ENCODE measurements around the gene NEK4.

NEK4 gene

DNA sequence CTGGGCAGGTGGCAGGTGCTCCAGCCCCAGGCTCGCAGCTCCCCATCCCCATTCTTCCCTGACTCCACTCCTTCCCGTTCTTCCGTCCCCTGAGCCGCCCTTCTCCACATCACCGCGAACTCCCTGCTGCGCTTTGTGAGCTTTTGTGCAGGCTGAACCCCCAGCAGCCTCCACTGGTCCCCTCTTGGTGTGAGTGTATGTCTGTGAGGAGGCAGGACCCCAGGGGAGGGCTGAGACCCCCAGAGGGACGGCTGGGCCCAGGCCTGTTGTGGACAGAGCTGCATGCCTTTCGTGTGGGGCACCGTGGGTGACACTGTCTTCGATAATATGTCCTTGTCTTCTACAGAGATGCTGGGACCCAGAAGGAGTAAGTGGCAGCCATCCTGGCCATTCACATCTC, 16.5 kb upstream of the NEK4 start:
- TF ChIP-seq CEBPB (IDR thresholded peaks at IDR 0.05), result no peak
- TF ChIP-seq FOXM1 (IDR thresholded peaks at IDR 0.05; ENCODE audit: borderline replicate concordance, low read depth), result no peak
- no peak for TF ChIP-seq EP300 (IDR thresholded peaks at IDR 0.05; ENCODE audit: borderline replicate concordance)
- TF ChIP-seq, protein P1, sequence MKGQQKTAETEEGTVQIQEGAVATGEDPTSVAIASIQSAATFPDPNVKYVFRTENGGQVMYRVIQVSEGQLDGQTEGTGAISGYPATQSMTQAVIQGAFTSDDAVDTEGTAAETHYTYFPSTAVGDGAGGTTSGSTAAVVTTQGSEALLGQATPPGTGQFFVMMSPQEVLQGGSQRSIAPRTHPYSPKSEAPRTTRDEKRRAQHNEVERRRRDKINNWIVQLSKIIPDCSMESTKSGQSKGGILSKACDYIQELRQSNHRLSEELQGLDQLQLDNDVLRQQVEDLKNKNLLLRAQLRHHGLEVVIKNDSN (IDR thresholded peaks at IDR 0.05), result no peak
- TF ChIP-seq TAF1 (IDR thresholded peaks at IDR 0.05; ENCODE audit: low read depth), result no peak
- TF ChIP-seq ZBTB7A (IDR thresholded peaks at IDR 0.05; ENCODE audit: low read depth), result no peak
- TF ChIP-seq YY1 (IDR thresholded peaks at IDR 0.05; ENCODE audit: low read depth), result no peak
- no peak for TF ChIP-seq NFIC (IDR thresholded peaks at IDR 0.05)
- no peak for TF ChIP-seq TEAD4 (IDR thresholded peaks at IDR 0.05)
- TF ChIP-seq EGR1 (IDR thresholded peaks at IDR 0.05), result no peak
- TF ChIP-seq, protein P2, sequence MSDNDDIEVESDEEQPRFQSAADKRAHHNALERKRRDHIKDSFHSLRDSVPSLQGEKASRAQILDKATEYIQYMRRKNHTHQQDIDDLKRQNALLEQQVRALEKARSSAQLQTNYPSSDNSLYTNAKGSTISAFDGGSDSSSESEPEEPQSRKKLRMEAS (IDR thresholded peaks at IDR 0.05), result no peak
- TF ChIP-seq, protein P3, sequence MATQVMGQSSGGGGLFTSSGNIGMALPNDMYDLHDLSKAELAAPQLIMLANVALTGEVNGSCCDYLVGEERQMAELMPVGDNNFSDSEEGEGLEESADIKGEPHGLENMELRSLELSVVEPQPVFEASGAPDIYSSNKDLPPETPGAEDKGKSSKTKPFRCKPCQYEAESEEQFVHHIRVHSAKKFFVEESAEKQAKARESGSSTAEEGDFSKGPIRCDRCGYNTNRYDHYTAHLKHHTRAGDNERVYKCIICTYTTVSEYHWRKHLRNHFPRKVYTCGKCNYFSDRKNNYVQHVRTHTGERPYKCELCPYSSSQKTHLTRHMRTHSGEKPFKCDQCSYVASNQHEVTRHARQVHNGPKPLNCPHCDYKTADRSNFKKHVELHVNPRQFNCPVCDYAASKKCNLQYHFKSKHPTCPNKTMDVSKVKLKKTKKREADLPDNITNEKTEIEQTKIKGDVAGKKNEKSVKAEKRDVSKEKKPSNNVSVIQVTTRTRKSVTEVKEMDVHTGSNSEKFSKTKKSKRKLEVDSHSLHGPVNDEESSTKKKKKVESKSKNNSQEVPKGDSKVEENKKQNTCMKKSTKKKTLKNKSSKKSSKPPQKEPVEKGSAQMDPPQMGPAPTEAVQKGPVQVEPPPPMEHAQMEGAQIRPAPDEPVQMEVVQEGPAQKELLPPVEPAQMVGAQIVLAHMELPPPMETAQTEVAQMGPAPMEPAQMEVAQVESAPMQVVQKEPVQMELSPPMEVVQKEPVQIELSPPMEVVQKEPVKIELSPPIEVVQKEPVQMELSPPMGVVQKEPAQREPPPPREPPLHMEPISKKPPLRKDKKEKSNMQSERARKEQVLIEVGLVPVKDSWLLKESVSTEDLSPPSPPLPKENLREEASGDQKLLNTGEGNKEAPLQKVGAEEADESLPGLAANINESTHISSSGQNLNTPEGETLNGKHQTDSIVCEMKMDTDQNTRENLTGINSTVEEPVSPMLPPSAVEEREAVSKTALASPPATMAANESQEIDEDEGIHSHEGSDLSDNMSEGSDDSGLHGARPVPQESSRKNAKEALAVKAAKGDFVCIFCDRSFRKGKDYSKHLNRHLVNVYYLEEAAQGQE (IDR thresholded peaks at IDR 0.05; ENCODE audit: low read depth), result no peak
- no peak for TF ChIP-seq RAD21 (IDR thresholded peaks at IDR 0.05; ENCODE audit: low read depth)
- TF ChIP-seq TCF12 (IDR thresholded peaks at IDR 0.05; ENCODE audit: low read depth), result no peak
- no peak for TF ChIP-seq CREB1 (IDR thresholded peaks at IDR 0.05; ENCODE audit: low read depth)

DNA sequence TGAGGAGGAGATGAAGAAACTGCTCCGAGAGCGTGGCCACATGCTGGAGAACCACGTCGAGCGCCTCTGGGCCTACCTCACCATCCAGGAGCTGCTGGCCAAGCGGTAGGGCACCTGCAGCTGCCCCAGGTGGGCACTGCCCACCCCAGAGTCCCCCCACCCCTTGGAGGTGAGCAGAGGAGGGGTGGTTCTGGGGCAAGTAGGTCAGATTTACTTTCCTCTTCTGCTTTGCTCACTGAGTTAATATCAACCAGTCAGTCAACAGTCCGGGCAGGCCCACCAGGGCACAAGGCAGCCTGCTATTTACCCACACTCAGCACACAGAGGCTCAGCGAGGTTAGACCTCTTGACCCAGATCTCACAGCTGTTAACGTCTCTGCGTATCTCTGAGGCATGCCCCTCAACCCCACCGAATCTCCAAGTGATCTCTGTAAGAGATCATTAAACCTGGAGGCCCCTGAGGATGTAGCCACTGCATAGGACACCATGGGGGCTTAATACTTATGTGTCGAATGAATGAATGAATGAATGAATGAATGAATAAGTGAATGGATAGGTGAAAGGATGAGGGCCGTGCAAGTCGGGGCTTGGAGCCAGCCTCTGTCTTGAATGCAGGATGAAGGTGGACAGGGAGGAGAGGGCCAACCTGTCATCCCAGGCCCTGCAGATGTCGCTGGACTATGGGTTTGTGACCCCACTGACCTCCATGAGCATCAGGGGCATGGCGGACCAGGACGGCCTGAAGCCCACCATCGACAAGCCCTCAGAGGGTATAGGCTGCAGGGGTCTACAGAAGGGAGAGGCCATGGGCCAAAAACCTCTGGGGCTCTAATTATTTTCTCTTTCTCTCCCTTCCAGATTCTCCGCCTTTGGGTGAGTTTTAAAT, 15.8 kb upstream of the NEK4 start:
- TF ChIP-seq, protein P3 (IDR thresholded peaks at IDR 0.05; ENCODE audit: low read depth), result no peak
- TF ChIP-seq TEAD4 (IDR thresholded peaks at IDR 0.05), result no peak
- no peak for TF ChIP-seq TAF1 (IDR thresholded peaks at IDR 0.05; ENCODE audit: low read depth)
- TF ChIP-seq TCF12 (IDR thresholded peaks at IDR 0.05; ENCODE audit: low read depth), result no peak
- TF ChIP-seq RAD21 (IDR thresholded peaks at IDR 0.05; ENCODE audit: low read depth), result no peak
- no peak for TF ChIP-seq CEBPB (IDR thresholded peaks at IDR 0.05)
- TF ChIP-seq YY1 (IDR thresholded peaks at IDR 0.05; ENCODE audit: low read depth), result no peak
- TF ChIP-seq, protein P1 (IDR thresholded peaks at IDR 0.05), result no peak
- TF ChIP-seq EP300 (IDR thresholded peaks at IDR 0.05; ENCODE audit: borderline replicate concordance), result no peak
- TF ChIP-seq CREB1 (IDR thresholded peaks at IDR 0.05; ENCODE audit: low read depth), result no peak
- TF ChIP-seq ZBTB7A (IDR thresholded peaks at IDR 0.05; ENCODE audit: low read depth), result no peak

DNA sequence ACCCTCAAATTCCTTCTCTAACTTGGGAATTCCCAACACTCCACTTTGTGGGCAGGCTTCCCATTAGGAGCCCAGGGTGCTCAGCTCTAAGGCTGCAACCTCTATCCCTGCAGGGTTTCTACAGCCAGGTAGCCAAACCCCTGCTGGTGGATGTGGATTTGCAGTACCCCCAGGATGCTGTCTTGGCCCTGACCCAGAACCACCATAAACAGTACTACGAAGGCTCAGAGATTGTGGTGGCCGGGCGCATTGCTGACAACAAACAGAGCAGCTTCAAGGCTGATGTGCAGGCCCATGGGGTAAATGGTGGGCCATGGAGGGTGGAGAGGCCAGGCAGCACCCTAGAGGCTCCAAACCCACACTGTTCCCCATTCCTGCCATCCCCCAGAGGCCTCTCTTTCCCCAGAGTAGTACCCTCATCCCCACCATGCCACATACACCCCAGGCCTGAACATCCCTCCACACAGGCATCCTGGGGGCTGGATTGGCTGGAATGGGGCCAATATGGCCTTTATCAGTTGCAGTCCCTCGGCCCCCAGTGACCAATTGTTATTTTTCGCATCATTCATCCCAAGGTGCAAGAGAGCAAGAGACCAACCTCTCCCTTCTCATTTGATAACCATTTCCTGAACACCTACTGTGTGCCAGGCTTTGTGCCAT, 14.3 kb upstream of the NEK4 start:
- no peak for TF ChIP-seq TEAD4 (IDR thresholded peaks at IDR 0.05)
- TF ChIP-seq ZBTB7A (IDR thresholded peaks at IDR 0.05; ENCODE audit: low read depth), result no peak
- TF ChIP-seq EP300 (IDR thresholded peaks at IDR 0.05; ENCODE audit: borderline replicate concordance), result no peak
- TF ChIP-seq EGR1 (IDR thresholded peaks at IDR 0.05), result no peak
- TF ChIP-seq TCF12 (IDR thresholded peaks at IDR 0.05; ENCODE audit: low read depth), result no peak
- TF ChIP-seq TAF1 (IDR thresholded peaks at IDR 0.05; ENCODE audit: low read depth), result no peak
- TF ChIP-seq YY1 (IDR thresholded peaks at IDR 0.05; ENCODE audit: low read depth), result no peak
- TF ChIP-seq, protein P1 (IDR thresholded peaks at IDR 0.05), result no peak
- no peak for TF ChIP-seq CREB1 (IDR thresholded peaks at IDR 0.05; ENCODE audit: low read depth)
- TF ChIP-seq, protein P3 (IDR thresholded peaks at IDR 0.05; ENCODE audit: low read depth), result no peak
- TF ChIP-seq NFIC (IDR thresholded peaks at IDR 0.05), result no peak
- TF ChIP-seq CEBPB (IDR thresholded peaks at IDR 0.05), result no peak
- no peak for TF ChIP-seq FOXM1 (IDR thresholded peaks at IDR 0.05; ENCODE audit: borderline replicate concordance, low read depth)
- TF ChIP-seq RAD21 (IDR thresholded peaks at IDR 0.05; ENCODE audit: low read depth), result no peak
- TF ChIP-seq, protein P2 (IDR thresholded peaks at IDR 0.05), result no peak

Measured in Ishikawa (cell line).